Activated CD8-positive, alpha-beta T cell treated with anti-CD3 and anti-CD28 coated beads for 36 hours (primary cell): ENCODE data around the gene FMNL2. TPM values are rescaled to one million over a fixed set of nuclear protein-coding genes. Genes with fewer than 3 reads are reported as not detected.

Source experiments
- ATAC-seq: fragments of 200-7000 bp; cut with Tn5 transposase; one replicate; pipeline ENCODE4 v1.10.0; 2021; ENCODE audit warnings: mild to moderate bottlenecking, moderate library complexity
- CTCF ChIA-PET: fragments of 350-600 bp; sonication (Branson Sonifier 250); formaldehyde crosslinking; loops from one replicate; lab custom pipeline; 2021; ENCODE audit warnings: antibody characterized with exemption; lab: Charles Lee
- POLR2A ChIA-PET: fragments of 350-600 bp; sonication (Branson Sonifier 250); formaldehyde crosslinking; loops from one replicate; lab custom pipeline; 2021; ENCODE audit warnings: antibody characterized with exemption; lab: Charles Lee
- DNase-seq: peaks from one replicate; pipeline ENCODE4 v3.0.0-alpha.2; 2020
- H3K27ac Mint-ChIP-seq: one replicate; pipeline ENCODE4 v1.8.0; 2021; ENCODE audit warnings: mild to moderate bottlenecking, mixed read lengths
- H3K27me3 Mint-ChIP-seq: one replicate; pipeline ENCODE4 v1.8.0; 2021; ENCODE audit warnings: mixed read lengths
- H3K36me3 Mint-ChIP-seq: one replicate; pipeline ENCODE4 v1.8.0; 2021; ENCODE audit warnings: low read depth, mixed read lengths
- H3K4me1 Mint-ChIP-seq: one replicate; pipeline ENCODE4 v1.8.0; 2021; ENCODE audit warnings: low read depth, mixed read lengths
- H3K4me3 Mint-ChIP-seq: one replicate; pipeline ENCODE4 v1.8.0; 2021; ENCODE audit warnings: mild to moderate bottlenecking, moderate library complexity, mixed read lengths
- H3K9me3 Mint-ChIP-seq: one replicate; pipeline ENCODE4 v1.8.0; 2021; ENCODE audit warnings: mixed read lengths
- CTCF ChIP-seq: fragments of 200-600 bp; IDR thresholded peaks from one replicate; pipeline ENCODE4 v1.8.0; 2022; ENCODE audit warnings: antibody characterized with exemption, mild to moderate bottlenecking
- intact Hi-C: fragments of 100-400 bp; cut with micrococcal nuclease; formaldehyde crosslinking; loops from one replicate; pipeline ENCODE4 v1.10.0; 2022
- total RNA-seq, 2 experiments: library from RNA; stranded (reverse); gene quantifications; one replicate each; pipeline ENCODE4 v1.2.3, GENCODE V29; 2021

The FMNL2 gene
- total RNA-seq, 2 experiments from 2014 or later: 1.1 TPM

- intact Hi-C loops: no loop called here
- DNase-seq (no peak), ATAC-seq (no peak)
- CTCF ChIA-PET: no interaction called here
- H3K4me3 Mint-ChIP-seq: no peak overlapping the region
- H3K27ac Mint-ChIP-seq: no peak overlapping the region
- H3K36me3 Mint-ChIP-seq: no peaks in the 10 kb centered on the region
- H3K4me1 Mint-ChIP-seq: no peaks in the 10 kb centered on the region
- TF ChIP-seq CTCF: no peak
- H3K27me3 Mint-ChIP-seq: no peaks in the 10 kb centered on the region
- no peaks in the 10 kb centered on the region for H3K9me3 Mint-ChIP-seq
- POLR2A ChIA-PET: no interaction called here
Observed at GRCh38 chr2:152559008-152559407, 224.0 kb downstream of the FMNL2 start.

GRCh38 chr2:152560166-152560565 lies 225.2 kb downstream of the FMNL2 start:
- Mint-ChIP-seq H3K4me3 (no peak overlapping the region), H3K36me3 (no peaks in the 10 kb centered on the region), H3K4me1 (no peaks in the 10 kb centered on the region), H3K9me3 (no peaks in the 10 kb centered on the region), H3K27ac (no peak overlapping the region), H3K27me3 (no peaks in the 10 kb centered on the region)
- ChIA-PET CTCF (no interaction called here), POLR2A (no interaction called here)
- DNase-seq (no peak), ATAC-seq (no peak)
- no peak for TF ChIP-seq CTCF
- intact Hi-C loops: no loop called here

GRCh38 chr2:152560873-152561595 lies 226.1 kb downstream of the FMNL2 start:
- no peaks in the 10 kb centered on the region for H3K27me3 Mint-ChIP-seq
- H3K27ac Mint-ChIP-seq: no peak overlapping the region
- no peaks in the 10 kb centered on the region for H3K4me1 Mint-ChIP-seq
- CTCF ChIA-PET: no interaction called here
- intact Hi-C loops: no loop called here
- POLR2A ChIA-PET: no interaction called here
- TF ChIP-seq CTCF: no peak
- ATAC-seq (no peak), DNase-seq (no peak)
- H3K36me3 Mint-ChIP-seq: no peaks in the 10 kb centered on the region
- H3K4me3 Mint-ChIP-seq: no peak overlapping the region
- H3K9me3 Mint-ChIP-seq: no peaks in the 10 kb centered on the region

GRCh38 chr2:152562198-152562884 lies 227.4 kb downstream of the FMNL2 start:
- CTCF ChIA-PET: no interaction called here
- POLR2A ChIA-PET: no interaction called here
- TF ChIP-seq CTCF: no peak
- no peaks in the 10 kb centered on the region for H3K4me1 Mint-ChIP-seq
- H3K27ac Mint-ChIP-seq: no peak overlapping the region
- intact Hi-C loops: no loop called here
- H3K4me3 Mint-ChIP-seq: no peak overlapping the region
- peaks cover 3% of the 10 kb centered on the region for H3K27me3 Mint-ChIP-seq
- no peaks in the 10 kb centered on the region for H3K9me3 Mint-ChIP-seq
- ATAC-seq (no peak), DNase-seq (no peak)
- H3K36me3 Mint-ChIP-seq: no peaks in the 10 kb centered on the region

GRCh38 chr2:152563764-152564163 lies 228.8 kb downstream of the FMNL2 start:
- no peak for TF ChIP-seq CTCF
- ChIA-PET POLR2A (no interaction called here), CTCF (no interaction called here)
- Mint-ChIP-seq H3K9me3 (no peaks in the 10 kb centered on the region), H3K27ac (no peak overlapping the region), H3K4me1 (no peaks in the 10 kb centered on the region), H3K4me3 (no peak overlapping the region), H3K27me3 (peaks cover 3% of the 10 kb centered on the region), H3K36me3 (no peaks in the 10 kb centered on the region)
- DNase-seq (no peak), ATAC-seq (no peak)
- intact Hi-C loops: no loop called here
